Measurements from ENCODE around the gene HLA-DRB5. TPM values are rescaled to one million over a fixed set of nuclear protein-coding genes. Genes with fewer than 3 reads are reported as not detected.

HLA-DRB5 gene
- total and polyA plus RNA-seq, 2 of the 8 experiments (the other 6 are each of a cell fraction or from before 2014, with no cell fraction given) = 0.83 to 1.4 TPM

DNA sequence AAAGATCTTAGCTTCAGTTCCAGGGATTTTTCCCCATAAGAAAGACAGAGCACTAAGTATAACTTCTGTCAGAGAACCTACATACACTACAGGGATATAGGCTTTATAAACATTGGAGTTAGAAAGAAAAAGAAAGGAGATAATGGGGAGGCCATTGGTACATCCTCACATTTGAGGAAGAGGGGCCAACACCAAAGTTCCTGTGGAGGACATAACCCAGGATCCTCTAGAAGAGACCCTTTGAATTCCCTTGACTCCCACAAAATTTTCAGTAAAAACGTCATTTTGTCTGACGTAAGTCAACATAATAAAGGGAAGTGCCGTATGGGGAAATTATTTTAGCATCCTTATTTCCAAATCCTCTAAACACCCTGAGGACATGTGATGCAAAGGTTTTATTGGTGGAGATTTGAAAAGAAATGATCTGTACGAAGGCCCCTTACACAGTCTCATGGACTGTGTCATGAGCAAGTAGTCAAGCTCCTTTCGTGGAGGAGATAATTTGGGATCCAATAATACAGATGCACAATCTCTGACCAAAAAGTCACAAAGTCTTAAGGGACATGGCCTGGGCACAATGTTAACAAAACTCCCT, 57.2 kb downstream of the HLA-DRB5 start (continued):
- TF ChIP-seq RXRA (IDR thresholded peaks at IDR 0.05; ENCODE audit: insufficient read depth, low read depth, low read length) = no peak
- TF ChIP-seq GABPA (IDR thresholded peaks at IDR 0.05; ENCODE audit: borderline replicate concordance, insufficient read depth, low read length) = no peak
- TF ChIP-seq, protein P1, sequence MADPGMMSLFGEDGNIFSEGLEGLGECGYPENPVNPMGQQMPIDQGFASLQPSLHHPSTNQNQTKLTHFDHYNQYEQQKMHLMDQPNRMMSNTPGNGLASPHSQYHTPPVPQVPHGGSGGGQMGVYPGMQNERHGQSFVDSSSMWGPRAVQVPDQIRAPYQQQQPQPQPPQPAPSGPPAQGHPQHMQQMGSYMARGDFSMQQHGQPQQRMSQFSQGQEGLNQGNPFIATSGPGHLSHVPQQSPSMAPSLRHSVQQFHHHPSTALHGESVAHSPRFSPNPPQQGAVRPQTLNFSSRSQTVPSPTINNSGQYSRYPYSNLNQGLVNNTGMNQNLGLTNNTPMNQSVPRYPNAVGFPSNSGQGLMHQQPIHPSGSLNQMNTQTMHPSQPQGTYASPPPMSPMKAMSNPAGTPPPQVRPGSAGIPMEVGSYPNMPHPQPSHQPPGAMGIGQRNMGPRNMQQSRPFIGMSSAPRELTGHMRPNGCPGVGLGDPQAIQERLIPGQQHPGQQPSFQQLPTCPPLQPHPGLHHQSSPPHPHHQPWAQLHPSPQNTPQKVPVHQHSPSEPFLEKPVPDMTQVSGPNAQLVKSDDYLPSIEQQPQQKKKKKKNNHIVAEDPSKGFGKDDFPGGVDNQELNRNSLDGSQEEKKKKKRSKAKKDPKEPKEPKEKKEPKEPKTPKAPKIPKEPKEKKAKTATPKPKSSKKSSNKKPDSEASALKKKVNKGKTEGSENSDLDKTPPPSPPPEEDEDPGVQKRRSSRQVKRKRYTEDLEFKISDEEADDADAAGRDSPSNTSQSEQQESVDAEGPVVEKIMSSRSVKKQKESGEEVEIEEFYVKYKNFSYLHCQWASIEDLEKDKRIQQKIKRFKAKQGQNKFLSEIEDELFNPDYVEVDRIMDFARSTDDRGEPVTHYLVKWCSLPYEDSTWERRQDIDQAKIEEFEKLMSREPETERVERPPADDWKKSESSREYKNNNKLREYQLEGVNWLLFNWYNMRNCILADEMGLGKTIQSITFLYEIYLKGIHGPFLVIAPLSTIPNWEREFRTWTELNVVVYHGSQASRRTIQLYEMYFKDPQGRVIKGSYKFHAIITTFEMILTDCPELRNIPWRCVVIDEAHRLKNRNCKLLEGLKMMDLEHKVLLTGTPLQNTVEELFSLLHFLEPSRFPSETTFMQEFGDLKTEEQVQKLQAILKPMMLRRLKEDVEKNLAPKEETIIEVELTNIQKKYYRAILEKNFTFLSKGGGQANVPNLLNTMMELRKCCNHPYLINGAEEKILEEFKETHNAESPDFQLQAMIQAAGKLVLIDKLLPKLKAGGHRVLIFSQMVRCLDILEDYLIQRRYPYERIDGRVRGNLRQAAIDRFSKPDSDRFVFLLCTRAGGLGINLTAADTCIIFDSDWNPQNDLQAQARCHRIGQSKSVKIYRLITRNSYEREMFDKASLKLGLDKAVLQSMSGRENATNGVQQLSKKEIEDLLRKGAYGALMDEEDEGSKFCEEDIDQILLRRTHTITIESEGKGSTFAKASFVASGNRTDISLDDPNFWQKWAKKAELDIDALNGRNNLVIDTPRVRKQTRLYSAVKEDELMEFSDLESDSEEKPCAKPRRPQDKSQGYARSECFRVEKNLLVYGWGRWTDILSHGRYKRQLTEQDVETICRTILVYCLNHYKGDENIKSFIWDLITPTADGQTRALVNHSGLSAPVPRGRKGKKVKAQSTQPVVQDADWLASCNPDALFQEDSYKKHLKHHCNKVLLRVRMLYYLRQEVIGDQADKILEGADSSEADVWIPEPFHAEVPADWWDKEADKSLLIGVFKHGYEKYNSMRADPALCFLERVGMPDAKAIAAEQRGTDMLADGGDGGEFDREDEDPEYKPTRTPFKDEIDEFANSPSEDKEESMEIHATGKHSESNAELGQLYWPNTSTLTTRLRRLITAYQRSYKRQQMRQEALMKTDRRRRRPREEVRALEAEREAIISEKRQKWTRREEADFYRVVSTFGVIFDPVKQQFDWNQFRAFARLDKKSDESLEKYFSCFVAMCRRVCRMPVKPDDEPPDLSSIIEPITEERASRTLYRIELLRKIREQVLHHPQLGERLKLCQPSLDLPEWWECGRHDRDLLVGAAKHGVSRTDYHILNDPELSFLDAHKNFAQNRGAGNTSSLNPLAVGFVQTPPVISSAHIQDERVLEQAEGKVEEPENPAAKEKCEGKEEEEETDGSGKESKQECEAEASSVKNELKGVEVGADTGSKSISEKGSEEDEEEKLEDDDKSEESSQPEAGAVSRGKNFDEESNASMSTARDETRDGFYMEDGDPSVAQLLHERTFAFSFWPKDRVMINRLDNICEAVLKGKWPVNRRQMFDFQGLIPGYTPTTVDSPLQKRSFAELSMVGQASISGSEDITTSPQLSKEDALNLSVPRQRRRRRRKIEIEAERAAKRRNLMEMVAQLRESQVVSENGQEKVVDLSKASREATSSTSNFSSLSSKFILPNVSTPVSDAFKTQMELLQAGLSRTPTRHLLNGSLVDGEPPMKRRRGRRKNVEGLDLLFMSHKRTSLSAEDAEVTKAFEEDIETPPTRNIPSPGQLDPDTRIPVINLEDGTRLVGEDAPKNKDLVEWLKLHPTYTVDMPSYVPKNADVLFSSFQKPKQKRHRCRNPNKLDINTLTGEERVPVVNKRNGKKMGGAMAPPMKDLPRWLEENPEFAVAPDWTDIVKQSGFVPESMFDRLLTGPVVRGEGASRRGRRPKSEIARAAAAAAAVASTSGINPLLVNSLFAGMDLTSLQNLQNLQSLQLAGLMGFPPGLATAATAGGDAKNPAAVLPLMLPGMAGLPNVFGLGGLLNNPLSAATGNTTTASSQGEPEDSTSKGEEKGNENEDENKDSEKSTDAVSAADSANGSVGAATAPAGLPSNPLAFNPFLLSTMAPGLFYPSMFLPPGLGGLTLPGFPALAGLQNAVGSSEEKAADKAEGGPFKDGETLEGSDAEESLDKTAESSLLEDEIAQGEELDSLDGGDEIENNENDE (IDR thresholded peaks at IDR 0.05; ENCODE audit: insufficient replicate concordance, low read length) = no peak
- TF ChIP-seq, protein P2, sequence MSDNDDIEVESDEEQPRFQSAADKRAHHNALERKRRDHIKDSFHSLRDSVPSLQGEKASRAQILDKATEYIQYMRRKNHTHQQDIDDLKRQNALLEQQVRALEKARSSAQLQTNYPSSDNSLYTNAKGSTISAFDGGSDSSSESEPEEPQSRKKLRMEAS (IDR thresholded peaks at IDR 0.05) = no peak
